Stomach (tissue), 4 donors: ENCODE measurements around the gene MAPKAPK5.

Experiments used
- POLR2A ChIP-seq, 4 donors: fragments of 450-650 bp; IDR thresholded peaks; one replicate each; pipeline ENCODE4 v1.6.1; 2016; ENCODE audit warnings: antibody characterized with exemption in 4 of 4, control low read depth in 2 of 4, mild to moderate bottlenecking in 1 of 4, moderate library complexity in 1 of 4
- POLR2AphosphoS5 ChIP-seq, 3 donors: sonication (generic); formaldehyde crosslinking; IDR thresholded peaks; one replicate each; pipeline ENCODE4 v1.6.1; 2016; ENCODE audit warnings: antibody characterized with exemption in 3 of 3
- TF ChIP-seq, protein P1 (sequence below), 7 experiments: fragments of 450-650 bp in 4 of 7; fragments of 200-600 bp in 3 of 7; sonication (generic) in 3 of 7; IDR thresholded peaks; one replicate each; pipeline ENCODE4 v1.5.1; 2016 to 2019; ENCODE audit warnings: antibody characterized with exemption in 7 of 7, control low read depth in 2 of 7, mild to moderate bottlenecking in 1 of 7

- TF ChIP-seq, protein P1, sequence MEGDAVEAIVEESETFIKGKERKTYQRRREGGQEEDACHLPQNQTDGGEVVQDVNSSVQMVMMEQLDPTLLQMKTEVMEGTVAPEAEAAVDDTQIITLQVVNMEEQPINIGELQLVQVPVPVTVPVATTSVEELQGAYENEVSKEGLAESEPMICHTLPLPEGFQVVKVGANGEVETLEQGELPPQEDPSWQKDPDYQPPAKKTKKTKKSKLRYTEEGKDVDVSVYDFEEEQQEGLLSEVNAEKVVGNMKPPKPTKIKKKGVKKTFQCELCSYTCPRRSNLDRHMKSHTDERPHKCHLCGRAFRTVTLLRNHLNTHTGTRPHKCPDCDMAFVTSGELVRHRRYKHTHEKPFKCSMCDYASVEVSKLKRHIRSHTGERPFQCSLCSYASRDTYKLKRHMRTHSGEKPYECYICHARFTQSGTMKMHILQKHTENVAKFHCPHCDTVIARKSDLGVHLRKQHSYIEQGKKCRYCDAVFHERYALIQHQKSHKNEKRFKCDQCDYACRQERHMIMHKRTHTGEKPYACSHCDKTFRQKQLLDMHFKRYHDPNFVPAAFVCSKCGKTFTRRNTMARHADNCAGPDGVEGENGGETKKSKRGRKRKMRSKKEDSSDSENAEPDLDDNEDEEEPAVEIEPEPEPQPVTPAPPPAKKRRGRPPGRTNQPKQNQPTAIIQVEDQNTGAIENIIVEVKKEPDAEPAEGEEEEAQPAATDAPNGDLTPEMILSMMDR (IDR thresholded peaks at IDR 0.05), result no peak
- no peak for TF ChIP-seq POLR2A (IDR thresholded peaks at IDR 0.05)
- TF ChIP-seq POLR2AphosphoS5 (IDR thresholded peaks at IDR 0.05), result no peak
Measured at GRCh38 chr12:111803038-111803626, 38.9 kb upstream of the MAPKAPK5 start.
